HG03460 (cell line): ENCODE results near the gene PPIA.
A peak's percentile ranks its signal among the peaks of the same experiment; 100 is the strongest.

ENCODE experiments used
- ATAC-seq: cut with Tn5 transposase; IDR thresholded peaks from one replicate; pipeline ENCODE4 v1.9.1; 2021; ENCODE audit not compliant: unreplicated experiment

Gene PPIA

GRCh38 chr7:44796504-44797328 is at the start of gene PPIA:
Gene PPIA, plus strand, starts transcription at chr7:44796681. Its CDS starts 44 bp downstream, at chr7:44796725.
- peak; percentile 91 for ATAC-seq

DNA sequence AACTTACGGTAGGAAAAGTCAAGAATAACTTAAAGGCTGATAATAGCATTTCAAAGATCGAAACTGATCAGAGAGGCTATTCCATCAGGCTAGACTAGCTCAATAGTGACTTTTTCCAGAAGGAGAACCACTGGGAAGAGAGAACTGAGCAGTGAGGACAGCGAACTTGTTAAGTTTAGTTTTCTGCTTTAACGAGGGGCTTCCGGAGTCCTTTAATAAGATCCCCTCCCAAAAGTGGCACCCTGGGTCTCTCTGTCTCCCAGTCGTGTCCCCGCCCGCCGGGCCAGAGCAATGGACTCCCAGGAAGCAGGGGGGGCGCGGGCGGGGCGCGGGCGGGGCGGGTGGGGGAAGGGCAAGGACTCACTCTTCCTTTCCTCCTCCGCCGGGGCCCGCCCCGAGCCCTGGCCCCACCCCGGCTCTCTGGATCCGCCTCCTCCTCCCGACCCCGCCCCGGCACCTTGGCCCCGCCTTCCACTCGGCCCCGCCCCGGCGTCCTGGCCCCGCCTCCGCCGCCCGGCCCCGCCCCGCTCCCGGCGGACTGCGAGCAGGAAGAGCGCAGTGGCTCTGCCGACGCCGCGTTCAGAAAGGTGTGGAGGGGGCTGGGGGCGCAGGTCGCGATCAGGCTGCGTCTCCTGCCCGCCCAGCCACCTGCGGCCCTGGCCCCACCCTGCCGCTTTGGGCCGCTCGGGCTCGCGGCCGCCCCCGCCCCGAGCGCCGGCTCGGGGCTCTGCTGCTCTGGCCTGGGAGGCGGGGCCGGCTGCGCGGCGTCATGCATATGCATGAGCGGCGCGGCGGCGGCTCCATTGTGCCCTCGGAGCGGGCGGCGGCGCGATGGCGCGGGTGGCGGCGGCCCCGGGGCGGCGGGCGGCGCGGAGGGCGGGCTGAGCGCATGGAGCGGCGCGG is 48.2 kb upstream of the PPIA start, which contains the start of gene ZMIZ2:
Gene ZMIZ2 (plus strand): TSS at position 803 of the 903 bp plus-strand sequence. CDS start 7,403 bp downstream, outside the sequence.
- peak; percentile 63 for ATAC-seq

- peak; percentile 11 for ATAC-seq
Observed at GRCh38 chr7:44748948-44749731, 47.3 kb upstream of the PPIA start.

- ATAC-seq, result no peak
Observed at GRCh38 chr7:44749992-44750391, 46.5 kb upstream of the PPIA start.

DNA sequence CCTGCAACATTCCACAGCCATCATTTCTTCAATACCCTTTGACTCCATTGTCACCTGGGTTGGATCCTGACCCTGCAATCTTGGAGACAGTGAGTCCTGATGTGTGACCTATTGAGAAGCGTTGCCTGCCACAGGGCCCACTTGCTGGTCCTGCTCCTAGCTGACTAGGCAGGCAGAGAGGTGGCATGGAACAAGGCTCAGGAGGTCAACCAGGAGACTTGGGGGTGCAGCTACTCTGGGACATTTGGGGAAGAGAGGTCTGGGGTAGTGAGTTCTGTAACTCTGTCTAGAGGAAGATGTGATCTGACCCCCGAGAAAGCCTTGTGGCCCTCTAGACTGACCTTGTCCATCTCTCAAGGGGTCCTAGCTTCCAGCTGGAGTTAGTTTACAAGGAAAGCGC is 46.1 kb upstream of the PPIA start:
- no peak for ATAC-seq

- ATAC-seq, result peak; percentile 63
Observed at GRCh38 chr7:44750921-44751571, 45.4 kb upstream of the PPIA start.

- ATAC-seq, result no peak
Observed at GRCh38 chr7:44752822-44753221, 43.7 kb upstream of the PPIA start.

GRCh38 chr7:44754802-44755697 is 41.4 kb upstream of the PPIA start:
- ATAC-seq, result no peak

DNA sequence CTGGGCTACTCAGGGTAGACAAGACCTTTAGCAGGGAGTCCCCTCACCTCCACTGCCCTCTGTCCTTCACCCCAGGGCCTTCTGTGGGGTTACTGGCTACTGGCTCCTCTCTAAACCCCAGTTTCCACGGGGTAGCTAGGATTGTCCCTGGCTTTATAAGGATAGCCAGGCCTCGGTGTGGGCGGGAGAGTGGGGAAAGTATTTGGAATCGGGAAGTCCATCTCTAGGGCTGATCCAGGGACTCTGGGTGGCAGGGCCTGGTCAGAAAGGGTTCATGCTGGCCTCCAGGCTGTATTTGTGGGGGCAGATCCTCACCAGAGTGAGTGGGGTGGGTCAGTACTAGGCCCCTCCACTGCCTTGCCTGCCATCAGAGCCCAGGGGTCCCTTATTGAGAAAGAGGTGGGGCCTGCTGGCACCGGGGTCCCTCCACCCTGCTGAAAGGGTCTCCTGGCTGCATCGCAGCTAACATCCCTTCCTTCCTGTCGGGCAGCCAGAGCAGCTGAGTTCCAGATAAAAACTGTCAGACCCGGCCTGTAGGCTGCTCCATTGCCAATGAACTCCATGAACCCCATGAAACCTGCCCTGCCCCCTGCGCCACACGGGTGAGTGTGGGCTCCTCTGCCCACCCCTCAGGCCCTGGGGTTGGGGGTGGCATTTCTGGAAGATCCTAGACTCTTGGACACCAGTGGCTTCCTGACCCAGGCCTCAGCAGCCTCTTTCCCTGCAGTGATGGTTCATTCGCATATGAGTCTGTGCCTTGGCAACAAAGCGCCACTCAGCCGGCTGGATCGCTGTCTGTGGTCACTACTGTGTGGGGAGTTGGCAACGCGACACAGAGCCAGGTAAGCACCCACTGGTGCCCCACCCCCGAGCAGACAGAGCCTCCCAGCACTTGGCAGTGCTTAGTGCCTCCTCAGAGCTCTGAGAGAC is 40.5 kb upstream of the PPIA start:
- ATAC-seq, result no peak

- ATAC-seq, result no peak
Observed at GRCh38 chr7:44756904-44757303, 39.6 kb upstream of the PPIA start.

GRCh38 chr7:44757311-44757710 is 39.2 kb upstream of the PPIA start:
- ATAC-seq, result no peak

GRCh38 chr7:44757739-44758138 is 38.7 kb upstream of the PPIA start:
- ATAC-seq, result no peak

DNA sequence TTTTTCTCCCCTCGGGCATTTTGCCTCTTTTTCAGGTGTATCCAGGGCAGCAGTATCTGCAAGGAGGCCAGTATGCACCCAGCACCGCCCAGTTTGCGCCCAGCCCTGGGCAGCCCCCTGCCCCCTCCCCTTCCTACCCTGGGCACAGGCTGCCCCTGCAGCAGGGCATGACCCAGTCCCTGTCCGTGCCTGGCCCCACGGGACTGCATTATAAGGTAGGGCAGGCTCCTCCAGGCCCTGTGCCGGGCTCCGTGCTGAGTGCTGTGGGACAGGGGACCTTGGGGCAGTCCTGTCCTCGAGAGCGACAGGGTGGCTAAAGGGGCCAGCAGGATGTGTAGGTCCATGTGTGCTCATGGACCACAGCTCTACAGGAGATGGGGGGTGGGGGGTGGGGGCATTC is 37.2 kb upstream of the PPIA start:
- ATAC-seq, result no peak

- no peak for ATAC-seq
Observed at GRCh38 chr7:44760034-44760580, 36.4 kb upstream of the PPIA start.

GRCh38 chr7:44761207-44762161 is 35.0 kb upstream of the PPIA start:
- ATAC-seq, result no peak

- no peak for ATAC-seq
Observed at GRCh38 chr7:44762300-44762699, 34.2 kb upstream of the PPIA start.
